GM12878 (cell line): ENCODE results near the gene PET117. TPM values are rescaled to one million over a fixed set of nuclear protein-coding genes. Genes with fewer than 3 reads are reported as not detected.

ENCODE experiments used
- ATAC-seq: fragments of 200-7000 bp; cut with Tn5 transposase; 3 replicates; pipeline ENCODE4 v1.9.1; 2020; ENCODE audit warnings: mild to moderate bottlenecking, moderate library complexity
- BruUV-seq: library from RNA; stranded (reverse); fragments of 400-500 nt; replicated peaks from 2 replicates; lab custom pipeline; 2021; lab: Mats Ljungman, UMichigan
- CTCF ChIA-PET: fragments of 300-600 bp; sonication (Branson Sonifier 250); formaldehyde crosslinking; extraction: SDS; loops from one replicate; lab custom pipeline; 2021; ENCODE audit warnings: inconsistent platforms; lab: Yijun Ruan, JAX
- POLR2A ChIA-PET: fragments of 350-600 bp; formaldehyde crosslinking; extraction: SDS; loops from one replicate; lab custom pipeline; 2021; ENCODE audit warnings: inconsistent platforms; lab: Charles Lee
- RAD21 ChIA-PET: fragments of 300-600 bp; sonication (Branson Sonifier 250); formaldehyde crosslinking; loops from one replicate; lab custom pipeline; 2023; ENCODE audit warnings: antibody characterized with exemption; ENCODE audit not compliant: unreplicated experiment; lab: Charles Lee
- SMC1A ChIA-PET: fragments of 300-600 bp; sonication (Branson Sonifier 250); formaldehyde crosslinking; loops from one replicate; lab custom pipeline; 2023; ENCODE audit not compliant: unreplicated experiment, uncharacterized antibody; lab: Charles Lee
- DNase-seq: peaks from one replicate; pipeline ENCODE4 v3.0.0-alpha.2; 2011; ENCODE audit warnings: low read depth, low spot score
- FAIRE-seq: peaks from 3 replicates; lab custom pipeline; 2011; peaks lifted over from hg19 to GRCh38; lab: Jason Lieb, UNC
- H2AFZ ChIP-seq: 2 replicates; pipeline ENCODE4 v1.6.0; 2011; ENCODE audit warnings: low read depth, low read length, control low read depth; ENCODE audit not compliant: control insufficient read depth
- H3K27ac ChIP-seq: 2 replicates; pipeline ENCODE4 v1.5.1; 2011; ENCODE audit warnings: control low read depth; ENCODE audit not compliant: control insufficient read depth, insufficient read depth
- H3K27me3 ChIP-seq, 2 experiments: replicated peaks in 1 of 2; 2 replicates each; pipeline versions ENCODE4 v1.6.0 to v1.6.1; 2011; ENCODE audit warnings: low read length in 1 of 2; ENCODE audit not compliant: control insufficient read depth in 2 of 2, insufficient read depth in 2 of 2
- H3K36me3 ChIP-seq, 2 experiments: 2 replicates each; pipeline ENCODE4 v1.5.1; 2011; ENCODE audit warnings: low read length in 1 of 2; ENCODE audit not compliant: control insufficient read depth in 2 of 2, insufficient read depth in 2 of 2
- H3K4me1 ChIP-seq: 2 replicates; pipeline ENCODE4 v1.6.1; 2011; ENCODE audit warnings: mild to moderate bottlenecking, low read length, moderate library complexity, mixed read lengths; ENCODE audit not compliant: control insufficient read depth, insufficient read depth
- H3K4me2 ChIP-seq: 2 replicates; pipeline ENCODE4 v1.6.0; 2011; ENCODE audit warnings: control low read depth; ENCODE audit not compliant: control insufficient read depth, insufficient read depth
- H3K4me3 ChIP-seq: fragments of 200-600 bp; sonication (generic); 2 replicates; pipeline ENCODE4 v1.5.1; 2016
- H3K79me2 ChIP-seq: 2 replicates; pipeline ENCODE4 v1.6.0; 2011; ENCODE audit warnings: low read length; ENCODE audit not compliant: control insufficient read depth, insufficient read depth
- H3K9ac ChIP-seq: 2 replicates; pipeline ENCODE4 v1.8.0; 2011; ENCODE audit warnings: low read length, control low read depth, mixed read lengths; ENCODE audit not compliant: control insufficient read depth, insufficient read depth
- H3K9me3 ChIP-seq: replicated peaks from 3 replicates; pipeline ENCODE4 v1.5.1; 2011; ENCODE audit warnings: mild to moderate bottlenecking, low read length; ENCODE audit not compliant: control insufficient read depth, insufficient read depth
- H4K20me1 ChIP-seq: 2 replicates; pipeline ENCODE4 v1.6.0; 2011; ENCODE audit not compliant: control insufficient read depth, insufficient read depth
- CBFB ChIP-seq: IDR thresholded peaks from 2 replicates; pipeline ENCODE4 v1.6.1; 2016; ENCODE audit warnings: antibody characterized with exemption, low read depth
- CREB1 ChIP-seq: IDR thresholded peaks from 2 replicates; pipeline ENCODE4 v1.6.1; 2012; ENCODE audit warnings: low read depth, mild to moderate bottlenecking, inconsistent platforms
- E2F4 ChIP-seq: IDR thresholded peaks from 2 replicates; pipeline ENCODE4 v1.6.1; 2012; ENCODE audit warnings: low read depth, low read length, improper control_type of control experiment
- FOXM1 ChIP-seq: IDR thresholded peaks from 2 replicates; pipeline ENCODE4 v1.6.1; 2012; ENCODE audit warnings: low read depth, mild to moderate bottlenecking, inconsistent platforms, low read length, moderate library complexity
- IRF5 ChIP-seq: fragments of 450-650 bp; IDR thresholded peaks from 2 replicates; pipeline ENCODE4 v1.6.1; 2017; ENCODE audit warnings: borderline replicate concordance
- KAT2A ChIP-seq: conservative IDR thresholded peaks from 2 replicates; pipeline ENCODE4 v1.6.1; 2011; ENCODE audit warnings: low read depth, low read length; ENCODE audit not compliant: control insufficient read depth
- MTA3 ChIP-seq: IDR thresholded peaks from 2 replicates; pipeline ENCODE4 v1.6.1; 2012; ENCODE audit warnings: low read length, inconsistent platforms, borderline replicate concordance
- MXI1 ChIP-seq: fragments of 150-350 bp; IDR thresholded peaks from 2 replicates; pipeline ENCODE4 v1.6.1; 2011; ENCODE audit warnings: low read depth, mild to moderate bottlenecking, inconsistent platforms, low read length, improper control_type of control experiment
- NRF1 ChIP-seq: conservative IDR thresholded peaks from 2 replicates; pipeline ENCODE4 v1.6.1; 2011; ENCODE audit warnings: mild to moderate bottlenecking, low read depth, low read length, improper control_type of control experiment
- PAX5 ChIP-seq: IDR thresholded peaks from 2 replicates; pipeline ENCODE4 v1.6.1; 2011; ENCODE audit warnings: low read depth, low read length, borderline replicate concordance
- PBX3 ChIP-seq: IDR thresholded peaks from 2 replicates; pipeline ENCODE4 v1.6.1; 2011; ENCODE audit warnings: mild to moderate bottlenecking, low read depth, low read length, moderate library complexity; ENCODE audit not compliant: insufficient replicate concordance
- PKNOX1 ChIP-seq: fragments of 450-650 bp; IDR thresholded peaks from 2 replicates; pipeline ENCODE4 v1.6.1; 2016; ENCODE audit warnings: mild to moderate bottlenecking
- RELA ChIP-seq: fragments of 450-650 bp; IDR thresholded peaks from 2 replicates; pipeline ENCODE4 v1.8.0; 2014; ENCODE audit warnings: borderline replicate concordance; ENCODE audit not compliant: partially characterized antibody
- SMAD5 ChIP-seq: IDR thresholded peaks from 2 replicates; pipeline ENCODE4 v1.6.1; 2016; ENCODE audit warnings: antibody characterized with exemption, low read depth
- SP1 ChIP-seq: IDR thresholded peaks from one replicate; pipeline ENCODE4 v1.6.1; 2011; ENCODE audit warnings: low read depth, low read length
- STAT3 ChIP-seq: IDR thresholded peaks from 2 replicates; pipeline ENCODE4 v1.6.1; 2011; ENCODE audit warnings: low read depth, low read length, improper control_type of control experiment
- SUPT20H ChIP-seq: IDR thresholded peaks from 2 replicates; pipeline ENCODE4 v1.6.1; 2011; ENCODE audit warnings: low read depth, mild to moderate bottlenecking, low read length, moderate library complexity, borderline replicate concordance; ENCODE audit not compliant: control insufficient read depth
- WGBS: methylation state at CpG from one replicate; pipeline ENCODE4 v1.1.6; 2016; ENCODE audit warnings: low lambda C conversion rate; ENCODE audit not compliant: insufficient replicate concordance, insufficient coverage; ENCODE audit errors: missing lambda C conversion rate; 5-methylcytosine and 5-hydroxymethylcytosine counted together
- in situ Hi-C: fragments of 300-500 bp; cut with MboI; formaldehyde crosslinking; loops from 9 replicates; pipeline ENCODE4 v1.14.3; 2018; ENCODE audit warnings: mixed read lengths
- intact Hi-C: fragments of 100-400 bp; cut with micrococcal nuclease; formaldehyde crosslinking; loops from one replicate; pipeline ENCODE4 v1.14.2; 2022; ENCODE audit not compliant: unreplicated experiment
- polyA plus RNA-seq, 11 experiments: library from polyadenylated mRNA; depleted of rRNA in 4 of 11; unstranded in 6 of 11; stranded (reverse) in 5 of 11; fragments of >200 nt; fragmentation: Nextera tagmentation in 4 of 11; fragmentation: Illumina TruSeq in 1 of 11; extraction: Ambion mirVana in 4 of 11; extraction: Trizol in 1 of 11; gene quantifications; 1 replicate in 1 of 11; 2 replicates in 10 of 11; pipeline versions ENCODE4 v1.2.1 to v1.2.3, GENCODE V29; 2011 to 2016; ENCODE audit warnings: inconsistent platforms in 2 of 11, missing spikeins in 2 of 11, low read depth in 1 of 11
- total RNA-seq, 4 experiments: library from RNA; depleted of rRNA in 3 of 4; stranded (reverse); fragments of >200 nt in 3 of 4; fragmentation: Illumina TruSeq in 1 of 4; extraction: Trizol in 1 of 4; gene quantifications; 2 replicates each; pipeline versions ENCODE4 v1.2.1 to v1.2.3, GENCODE V29; 2013 to 2021

PET117 gene
- total and polyA plus RNA-seq, 10 of the 15 experiments (the other 5 are each of a cell fraction or from before 2014, with no cell fraction given): 6.0 to 20.6 (median 11.8) TPM

- ChIA-PET SMC1A (no interaction called here), RAD21 (interaction anchor here (0.7 kb wide), 1 partner anchor 40 kb away, joined by 4 read pairs; no protein-coding TSS in a partner anchor), CTCF (no interaction called here), POLR2A (no interaction called here)
- BruUV-seq: no TSS peak
- in situ Hi-C loops: no loop called here
- H3K36me3 ChIP-seq: no peaks in the 10 kb centered on the region; a peak in 2 of 4 replicates
- no peak overlapping the region for H2AFZ ChIP-seq
- no peaks in the 10 kb centered on the region for H3K79me2 ChIP-seq
- H4K20me1 ChIP-seq: no peaks in the 10 kb centered on the region
- TF ChIP-seq SMAD5 (no peak), STAT3 (no peak), FOXM1 (no peak), SUPT20H (no peak), PAX5 (no peak), CREB1 (no peak), NRF1 (no peak), IRF5 (no peak), KAT2A (no peak), MXI1 (no peak), RELA (no peak), SP1 (no peak), CBFB (no peak), PBX3 (no peak), PKNOX1 (no peak), E2F4 (no peak), MTA3 (no peak)
- no peak overlapping the region for H3K27ac ChIP-seq
- DNase-seq (no peak), FAIRE-seq (no peak), ATAC-seq (no peak)
- H3K4me3 ChIP-seq: no peak overlapping the region
- no peaks in the 10 kb centered on the region for H3K4me1 ChIP-seq
- 63% methylated on average over 1 of the region's 1 CpG for WGBS
- H3K4me2 ChIP-seq: no peak overlapping the region
- no peaks in the 10 kb centered on the region for H3K27me3 ChIP-seq
- H3K9me3 ChIP-seq: peaks cover 4% of the 10 kb centered on the region; the same call in 2 of the 3 replicates
- H3K9ac ChIP-seq: no peak overlapping the region
- intact Hi-C loops: no loop called here
Observed at GRCh38 chr20:18180815-18181214, 43.2 kb downstream of the PET117 start.
